ENCODE results near the gene ITPK1.

DNA sequence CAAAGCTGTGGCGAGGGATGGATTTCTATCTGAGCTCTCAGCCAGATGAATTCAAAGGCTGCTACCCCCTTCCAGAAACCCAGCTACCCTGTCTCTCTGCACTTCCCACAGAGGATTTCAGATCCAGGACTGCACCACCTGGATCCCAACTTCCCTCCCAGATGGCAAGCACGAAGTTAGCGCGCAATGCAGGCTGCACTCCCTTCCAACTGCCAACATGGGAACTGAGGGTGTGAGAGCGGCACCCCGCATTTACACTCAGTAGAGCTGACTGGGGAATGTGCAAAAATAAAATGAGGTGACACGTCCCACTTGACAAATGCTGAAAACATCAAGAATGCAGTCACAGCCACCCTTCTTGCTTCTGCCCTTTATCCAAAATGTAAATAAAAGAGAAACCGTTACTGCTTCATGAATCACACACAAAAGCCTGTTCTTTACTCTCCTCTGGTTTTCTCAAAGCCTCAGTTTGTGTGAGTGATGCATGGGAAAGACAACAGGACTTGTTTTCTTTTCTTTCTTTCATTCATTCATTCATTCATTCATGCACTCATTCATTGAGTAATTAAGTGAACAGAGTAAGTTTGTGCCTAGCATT lies 85.7 kb downstream of the ITPK1 start:
- TF ChIP-seq, protein P1, sequence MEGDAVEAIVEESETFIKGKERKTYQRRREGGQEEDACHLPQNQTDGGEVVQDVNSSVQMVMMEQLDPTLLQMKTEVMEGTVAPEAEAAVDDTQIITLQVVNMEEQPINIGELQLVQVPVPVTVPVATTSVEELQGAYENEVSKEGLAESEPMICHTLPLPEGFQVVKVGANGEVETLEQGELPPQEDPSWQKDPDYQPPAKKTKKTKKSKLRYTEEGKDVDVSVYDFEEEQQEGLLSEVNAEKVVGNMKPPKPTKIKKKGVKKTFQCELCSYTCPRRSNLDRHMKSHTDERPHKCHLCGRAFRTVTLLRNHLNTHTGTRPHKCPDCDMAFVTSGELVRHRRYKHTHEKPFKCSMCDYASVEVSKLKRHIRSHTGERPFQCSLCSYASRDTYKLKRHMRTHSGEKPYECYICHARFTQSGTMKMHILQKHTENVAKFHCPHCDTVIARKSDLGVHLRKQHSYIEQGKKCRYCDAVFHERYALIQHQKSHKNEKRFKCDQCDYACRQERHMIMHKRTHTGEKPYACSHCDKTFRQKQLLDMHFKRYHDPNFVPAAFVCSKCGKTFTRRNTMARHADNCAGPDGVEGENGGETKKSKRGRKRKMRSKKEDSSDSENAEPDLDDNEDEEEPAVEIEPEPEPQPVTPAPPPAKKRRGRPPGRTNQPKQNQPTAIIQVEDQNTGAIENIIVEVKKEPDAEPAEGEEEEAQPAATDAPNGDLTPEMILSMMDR (IDR thresholded peaks at IDR 0.05): no peak
- TF ChIP-seq TAF1 (IDR thresholded peaks at IDR 0.05; ENCODE audit: borderline replicate concordance, low read depth, low read length): no peak
- TF ChIP-seq, protein P2, sequence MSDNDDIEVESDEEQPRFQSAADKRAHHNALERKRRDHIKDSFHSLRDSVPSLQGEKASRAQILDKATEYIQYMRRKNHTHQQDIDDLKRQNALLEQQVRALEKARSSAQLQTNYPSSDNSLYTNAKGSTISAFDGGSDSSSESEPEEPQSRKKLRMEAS (IDR thresholded peaks at IDR 0.05; ENCODE audit: low read depth): no peak
- no peak for TF ChIP-seq GABPA (IDR thresholded peaks at IDR 0.05; ENCODE audit: low read depth)

Data from SK-N-SH (cell line).